HepG2 (cell line): ENCODE results near the gene KLHDC8B. TPM values are rescaled to one million over a fixed set of nuclear protein-coding genes. Genes with fewer than 3 reads are reported as not detected.

ENCODE experiments used
- ARNT2 ChIP-seq: sonication (generic); formaldehyde crosslinking; IDR thresholded peaks from 2 replicates; pipeline ENCODE4 v1.8.0; 2022; ENCODE audit warnings: mild to moderate bottlenecking, low read depth, missing genetic modification reagents, moderate library complexity
- CHD2 ChIP-seq: IDR thresholded peaks from 2 replicates; pipeline ENCODE4 v1.6.1; 2011; ENCODE audit warnings: low read depth, low read length, improper control_type of control experiment
- GATAD1 ChIP-seq: IDR thresholded peaks from 2 replicates; pipeline ENCODE4 v1.6.1; 2016; ENCODE audit warnings: missing genetic modification reagents, missing compliant biosample characterization
- KAT7 ChIP-seq: IDR thresholded peaks from 2 replicates; pipeline ENCODE4 v1.6.1; 2018; ENCODE audit warnings: borderline replicate concordance, missing compliant biosample characterization
- MEIS2 ChIP-seq: sonication (generic); formaldehyde crosslinking; IDR thresholded peaks from 2 replicates; pipeline ENCODE4 v1.9.0; 2021; ENCODE audit warnings: mild to moderate bottlenecking, missing genetic modification reagents
- MTA1 ChIP-seq: sonication (generic); formaldehyde crosslinking; IDR thresholded peaks from 2 replicates; pipeline ENCODE4 v1.4.0; 2020; ENCODE audit warnings: missing genetic modification reagents, mild to moderate bottlenecking, borderline replicate concordance
- MTF2 ChIP-seq: sonication (generic); formaldehyde crosslinking; IDR thresholded peaks from 2 replicates; pipeline ENCODE4 v1.5.0; 2020; ENCODE audit warnings: missing genetic modification reagents, borderline replicate concordance
- POLR2AphosphoS5 ChIP-seq: IDR thresholded peaks from 2 replicates; pipeline ENCODE4 v1.6.1; 2012; ENCODE audit warnings: low read depth, low read length
- THAP9 ChIP-seq: sonication (generic); formaldehyde crosslinking; IDR thresholded peaks from 2 replicates; pipeline ENCODE4; 2020; ENCODE audit warnings: missing genetic modification reagents, mild to moderate bottlenecking, borderline replicate concordance
- ZNF160 ChIP-seq: sonication (generic); formaldehyde crosslinking; IDR thresholded peaks from 2 replicates; pipeline ENCODE4 v1.8.0; 2022; ENCODE audit warnings: mild to moderate bottlenecking, inconsistent platforms, missing genetic modification reagents
- ZNF280D ChIP-seq: sonication (generic); formaldehyde crosslinking; IDR thresholded peaks from 2 replicates; pipeline ENCODE4 v1.5.1; 2020; ENCODE audit warnings: mild to moderate bottlenecking, missing genetic modification reagents
- ZNF574 ChIP-seq: sonication (generic); formaldehyde crosslinking; IDR thresholded peaks from 2 replicates; pipeline ENCODE4 v1.4.0; 2020; ENCODE audit warnings: missing genetic modification reagents
- ZNF652 ChIP-seq: IDR thresholded peaks from 2 replicates; pipeline ENCODE4 v1.6.1; 2016; ENCODE audit warnings: low read depth, borderline replicate concordance
- ZNF747 ChIP-seq: sonication (generic); formaldehyde crosslinking; IDR thresholded peaks from 2 replicates; pipeline ENCODE4 v1.8.1; 2023; ENCODE audit warnings: missing genetic modification reagents, mild to moderate bottlenecking, borderline replicate concordance
- ZNF776 ChIP-seq: sonication (generic); formaldehyde crosslinking; IDR thresholded peaks from 2 replicates; pipeline ENCODE4 v1.4.0; 2020; ENCODE audit warnings: mild to moderate bottlenecking, missing genetic modification reagents
- ZNF891 ChIP-seq: sonication (generic); formaldehyde crosslinking; IDR thresholded peaks from 2 replicates; pipeline ENCODE4 v1.5.0; 2020; ENCODE audit warnings: mild to moderate bottlenecking, missing genetic modification reagents
- polyA plus RNA-seq, 8 experiments: library from polyadenylated mRNA; depleted of rRNA in 3 of 8; stranded (reverse) in 7 of 8; unstranded in 1 of 8; fragments of >200 nt; fragmentation: Illumina TruSeq in 4 of 8; extraction: Trizol in 4 of 8; gene quantifications; 2 replicates each; pipeline versions ENCODE4 v1.2.1 to v1.2.3, GENCODE V29; 2011 to 2016; ENCODE audit warnings: low read depth in 4 of 8, missing spikeins in 1 of 8, mixed read lengths in 1 of 8; ENCODE audit not compliant: insufficient read depth in 1 of 8
- total RNA-seq, 5 experiments: library from RNA; depleted of rRNA; stranded (reverse); fragments of >200 nt; fragmentation: Illumina TruSeq; extraction: Trizol; gene quantifications; 2 replicates each; pipeline ENCODE4 v1.2.3, GENCODE V29; 2016; ENCODE audit warnings: low read depth in 1 of 5
- TF ChIP-seq, protein P1 (sequence below): IDR thresholded peaks from 2 replicates; pipeline ENCODE4 v1.6.1; 2016; ENCODE audit warnings: control low read depth
- TF ChIP-seq, protein P2 (sequence below): sonication (generic); formaldehyde crosslinking; IDR thresholded peaks from 2 replicates; pipeline ENCODE4 v1.5.0; 2020; ENCODE audit warnings: missing genetic modification reagents

The KLHDC8B gene
- total and polyA plus RNA-seq, 2 of the 13 experiments (the other 11 are each of a cell fraction or from before 2014, with no cell fraction given): 17.2 to 17.8 TPM

- no peak for TF ChIP-seq MTF2 (CRISPR knock-in tag)
- TF ChIP-seq ARNT2 (CRISPR knock-in tag): no peak
- 0 out of 2 replicates have a peak, but pooled peaks have one; percentile 59 for TF ChIP-seq ZNF280D (CRISPR knock-in tag)
- no peak for TF ChIP-seq GATAD1 (CRISPR knock-in tag)
- TF ChIP-seq ZNF574 (CRISPR knock-in tag): peak; percentile 22; the same call in 1 of the 2 replicates
- no peak for TF ChIP-seq CHD2
- TF ChIP-seq ZNF776 (CRISPR knock-in tag): no peak
- TF ChIP-seq, protein P1, sequence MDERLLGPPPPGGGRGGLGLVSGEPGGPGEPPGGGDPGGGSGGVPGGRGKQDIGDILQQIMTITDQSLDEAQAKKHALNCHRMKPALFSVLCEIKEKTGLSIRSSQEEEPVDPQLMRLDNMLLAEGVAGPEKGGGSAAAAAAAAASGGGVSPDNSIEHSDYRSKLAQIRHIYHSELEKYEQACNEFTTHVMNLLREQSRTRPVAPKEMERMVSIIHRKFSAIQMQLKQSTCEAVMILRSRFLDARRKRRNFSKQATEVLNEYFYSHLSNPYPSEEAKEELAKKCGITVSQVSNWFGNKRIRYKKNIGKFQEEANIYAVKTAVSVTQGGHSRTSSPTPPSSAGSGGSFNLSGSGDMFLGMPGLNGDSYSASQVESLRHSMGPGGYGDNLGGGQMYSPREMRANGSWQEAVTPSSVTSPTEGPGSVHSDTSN (CRISPR knock-in tag): no peak
- TF ChIP-seq ZNF891 (CRISPR knock-in tag): no peak
- no peak for TF ChIP-seq MTA1 (CRISPR knock-in tag)
- TF ChIP-seq KAT7 (CRISPR knock-in tag): no peak
- TF ChIP-seq POLR2AphosphoS5: peak; percentile 58
- 0 out of 2 replicates have a peak, but pooled peaks have one; percentile 6 for TF ChIP-seq ZNF160
- TF ChIP-seq ZNF652: no peak
- TF ChIP-seq ZNF747: no peak
- TF ChIP-seq MEIS2: no peak
- TF ChIP-seq, protein P2, sequence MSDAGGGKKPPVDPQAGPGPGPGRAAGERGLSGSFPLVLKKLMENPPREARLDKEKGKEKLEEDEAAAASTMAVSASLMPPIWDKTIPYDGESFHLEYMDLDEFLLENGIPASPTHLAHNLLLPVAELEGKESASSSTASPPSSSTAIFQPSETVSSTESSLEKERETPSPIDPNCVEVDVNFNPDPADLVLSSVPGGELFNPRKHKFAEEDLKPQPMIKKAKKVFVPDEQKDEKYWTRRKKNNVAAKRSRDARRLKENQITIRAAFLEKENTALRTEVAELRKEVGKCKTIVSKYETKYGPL: no peak
- no peak; the same call in 1 of the 2 replicates for TF ChIP-seq THAP9 (CRISPR knock-in tag)
Observed at GRCh38 chr3:49166752-49167556, 4.4 kb upstream of the KLHDC8B start (continued).
